Endothelial cell of umbilical vein (primary cell): Measurements from ENCODE around the gene MYOF. TPM values are rescaled to one million over a fixed set of nuclear protein-coding genes. Genes with fewer than 3 reads are reported as not detected.

Experiments
- BruUV-seq: library from RNA; stranded (reverse); fragments of 400-500 nt; replicated peaks from 2 replicates; lab custom pipeline; 2021; lab: Mats Ljungman, UMichigan
- CTCF ChIA-PET: fragments of 300-600, 350-600 bp; sonication (Branson Sonifier 250); formaldehyde crosslinking; loops from one replicate; lab custom pipeline; 2021; ENCODE audit warnings: antibody characterized with exemption, inconsistent platforms; lab: Charles Lee
- POLR2A ChIA-PET: fragments of 300-600, 350-600 bp; sonication (Branson Sonifier 250); formaldehyde crosslinking; loops from one replicate; lab custom pipeline; 2021; ENCODE audit warnings: antibody characterized with exemption, inconsistent platforms; lab: Charles Lee
- DNase-seq: peaks from one replicate; pipeline ENCODE4 v3.0.0-alpha.2; 2011; ENCODE audit warnings: low read depth, low spot score
- FAIRE-seq: peaks from 2 replicates; lab custom pipeline; 2011; peaks lifted over from hg19 to GRCh38; lab: Jason Lieb, UNC
- H2AFZ ChIP-seq: 2 replicates; pipeline ENCODE4 v1.6.0; 2012; ENCODE audit warnings: low read depth, low read length, control low read depth, inconsistent platforms
- H3K27ac ChIP-seq: 2 replicates; pipeline ENCODE4 v1.5.1; 2011; ENCODE audit warnings: low read depth, mild to moderate bottlenecking, control low read depth, low read length, moderate library complexity; ENCODE audit not compliant: insufficient read depth
- H3K27me3 ChIP-seq, 2 experiments: 2 replicates each; pipeline versions ENCODE4 v1.6.0 to v1.6.1; 2011; ENCODE audit warnings: low read length in 2 of 2, mixed read lengths in 1 of 2; ENCODE audit not compliant: control insufficient read depth in 2 of 2, insufficient read depth in 2 of 2
- H3K36me3 ChIP-seq, 2 experiments: 2 replicates in 1 of 2; 3 replicates in 1 of 2; pipeline ENCODE4 v1.5.1; 2011; ENCODE audit warnings: low read length in 2 of 2, mild to moderate bottlenecking in 1 of 2, moderate library complexity in 1 of 2; ENCODE audit not compliant: control insufficient read depth in 2 of 2, insufficient read depth in 2 of 2; ENCODE audit errors: extremely low read depth in 1 of 2
- H3K4me1 ChIP-seq: 3 replicates; pipeline ENCODE4 v1.5.1; 2011; ENCODE audit warnings: mild to moderate bottlenecking, low read length; ENCODE audit not compliant: control insufficient read depth, insufficient read depth; ENCODE audit errors: extremely low read depth
- H3K4me2 ChIP-seq: 2 replicates; pipeline ENCODE4 v1.6.1; 2011; ENCODE audit warnings: low read length, control low read depth, mixed read lengths; ENCODE audit not compliant: insufficient read depth
- H3K4me3 ChIP-seq, 3 experiments: fragments of 200-600 bp in 1 of 3; sonication (generic), shearing (Covaris generic) in 1 of 3; replicated peaks in 1 of 3; 2 replicates each; pipeline ENCODE4 v1.5.1; 2011 to 2016; ENCODE audit warnings: control low read depth in 3 of 3, low read length in 3 of 3, mild to moderate bottlenecking in 2 of 3, inconsistent platforms in 1 of 3, low read depth in 1 of 3, moderate library complexity in 1 of 3; ENCODE audit not compliant: insufficient read depth in 1 of 3
- H3K79me2 ChIP-seq: 2 replicates; pipeline ENCODE4 v1.6.0; 2012; ENCODE audit warnings: low read length, inconsistent platforms; ENCODE audit not compliant: control insufficient read depth, insufficient read depth
- H3K9ac ChIP-seq: replicated peaks from 2 replicates; pipeline ENCODE3; 2011; ENCODE audit warnings: low read length, control low read depth; ENCODE audit not compliant: insufficient read depth; ENCODE audit errors: extremely low read depth
- H3K9me1 ChIP-seq: replicated peaks from 3 replicates; pipeline ENCODE4 v1.6.0; 2011; ENCODE audit warnings: mild to moderate bottlenecking, low read length; ENCODE audit not compliant: control insufficient read depth, insufficient read depth; ENCODE audit errors: extremely low read depth
- H3K9me3 ChIP-seq: replicated peaks from 2 replicates; pipeline ENCODE4 v1.5.1; 2012; ENCODE audit warnings: low read length, inconsistent platforms; ENCODE audit not compliant: control insufficient read depth, insufficient read depth
- H4K20me1 ChIP-seq: replicated peaks from 2 replicates; pipeline ENCODE3; 2011; ENCODE audit warnings: mild to moderate bottlenecking, low read length; ENCODE audit not compliant: control insufficient read depth, insufficient read depth; ENCODE audit errors: extremely low read depth
- EZH2 ChIP-seq: IDR thresholded peaks from 2 replicates; pipeline ENCODE4 v1.6.1; 2012; ENCODE audit warnings: borderline replicate concordance, low read depth, mild to moderate bottlenecking, moderate library complexity, low read length, inconsistent platforms; ENCODE audit not compliant: severe bottlenecking
- FOS ChIP-seq: IDR thresholded peaks from 2 replicates; pipeline ENCODE4 v1.6.1; 2011; ENCODE audit warnings: mild to moderate bottlenecking, low read length, moderate library complexity, borderline replicate concordance; ENCODE audit not compliant: insufficient read depth
- GATA2 ChIP-seq: IDR thresholded peaks from 2 replicates; pipeline ENCODE4 v1.7.0; 2011; ENCODE audit warnings: low read depth, mild to moderate bottlenecking, moderate library complexity, mixed read lengths, low read length; ENCODE audit not compliant: insufficient read length, insufficient read depth
- JUN ChIP-seq: IDR thresholded peaks from 2 replicates; pipeline ENCODE4 v1.6.1; 2011; ENCODE audit warnings: borderline replicate concordance, low read depth; ENCODE audit not compliant: insufficient read length, insufficient read depth
- MAX ChIP-seq: IDR thresholded peaks from 2 replicates; pipeline ENCODE4 v1.6.1; 2011; ENCODE audit not compliant: insufficient read depth, insufficient read length
- MYC ChIP-seq: IDR thresholded peaks from one replicate; pipeline ENCODE4 v1.6.1; 2011; ENCODE audit warnings: mild to moderate bottlenecking, low read depth, low read length
- POLR2A ChIP-seq: IDR thresholded peaks from 2 replicates; pipeline ENCODE4 v1.6.1; 2012; ENCODE audit warnings: low read depth, mild to moderate bottlenecking, control low read depth, low read length
- POLR2AphosphoS5 ChIP-seq: IDR thresholded peaks from 2 replicates; pipeline ENCODE4 v1.6.1; 2012; ENCODE audit warnings: low read depth, mild to moderate bottlenecking, control low read depth, low read length, moderate library complexity; ENCODE audit not compliant: insufficient read depth
- dilution Hi-C: fragments of 300-500 bp; cut with MboI; formaldehyde crosslinking; loops from one replicate; pipeline ENCODE4 v1.15.0; 2019; ENCODE audit warnings: low sequenced_read_pairs; ENCODE audit not compliant: extremely low pct_ligation_motif_present
- intact Hi-C: fragments of 100-400 bp; cut with micrococcal nuclease; formaldehyde crosslinking; loops from one replicate; pipeline ENCODE4 v1.10.0; 2022
- polyA plus RNA-seq, 4 experiments: library from polyadenylated mRNA; depleted of rRNA in 3 of 4; stranded (reverse) in 3 of 4; unstranded in 1 of 4; fragments of >200 nt; gene quantifications; 2 replicates each; pipeline versions ENCODE4 v1.2.1 to v1.2.3, GENCODE V29; 2011 to 2012; ENCODE audit warnings: missing spikeins in 1 of 4
- total RNA-seq: library from RNA; stranded (reverse); gene quantifications from 2 replicates; pipeline ENCODE4 v1.2.3, GENCODE V29; 2021
- TF ChIP-seq, protein P1 (sequence below), 2 donors: IDR thresholded peaks; 1 replicate in 1 of 2; 2 replicates in 1 of 2; pipeline ENCODE4 v1.5.1; 2011; ENCODE audit warnings: low read length in 2 of 2, mild to moderate bottlenecking in 2 of 2, moderate library complexity in 2 of 2, control low read depth in 1 of 2, inconsistent platforms in 1 of 2, low read depth in 1 of 2; ENCODE audit not compliant: insufficient read depth in 1 of 2; ENCODE audit errors: extremely low read depth in 1 of 2

Gene MYOF
- total and polyA plus RNA-seq, 2 donors (not counting 3 experiments of a cell fraction or from before 2014, with no cell fraction given): 98.4 to 379 TPM

GRCh38 chr10:93309062-93309461 is 173.1 kb downstream of the MYOF start:
- H3K4me3 ChIP-seq: no peak overlapping the region
- intact Hi-C loops (no loop called here), dilution Hi-C loops (no loop called here)
- H3K9ac ChIP-seq: no peak overlapping the region
- peaks cover 27 to 42% of the 10 kb centered on the region in 2 experiments for H3K36me3 ChIP-seq
- H3K27ac ChIP-seq: no peak overlapping the region
- no peak for DNase-seq
- POLR2A ChIA-PET: no interaction called here
- H3K9me1 ChIP-seq: no peaks in the 10 kb centered on the region
- FAIRE-seq: no peak
- no TSS peak for BruUV-seq
- H3K27me3 ChIP-seq: no peaks in the 10 kb centered on the region
- no peak for TF ChIP-seq EZH2
- H3K4me2 ChIP-seq: no peak overlapping the region
- H4K20me1 ChIP-seq: no peaks in the 10 kb centered on the region
- no peak overlapping the region for H2AFZ ChIP-seq
- no peaks in the 10 kb centered on the region for H3K9me3 ChIP-seq
- H3K4me1 ChIP-seq: no peaks in the 10 kb centered on the region
- CTCF ChIA-PET: no interaction called here
- no peaks in the 10 kb centered on the region for H3K79me2 ChIP-seq

DNA sequence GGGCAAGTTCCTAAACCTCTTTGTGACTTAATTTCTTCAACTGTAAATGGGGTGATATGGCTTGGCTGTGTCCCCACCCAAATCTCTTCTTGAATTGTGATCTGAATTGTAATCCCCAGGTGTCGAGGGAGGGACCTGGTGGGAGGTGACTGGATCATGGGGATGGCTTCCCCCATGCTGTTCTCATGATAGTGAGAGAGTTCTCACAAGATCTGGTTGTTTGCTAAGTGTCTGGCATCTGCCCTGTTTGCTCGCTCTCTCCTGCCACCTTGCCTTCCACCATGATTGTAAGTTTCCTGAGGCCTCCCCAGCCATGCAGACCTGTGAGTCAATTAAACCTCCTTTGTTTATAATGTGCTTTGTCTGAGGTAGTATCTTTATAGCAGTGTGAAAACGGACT is 177.0 kb downstream of the MYOF start:
- Histone ChIP-seq H3K27me3 (no peaks in the 10 kb centered on the region), H3K4me3 (no peak overlapping the region), H3K27ac (no peak overlapping the region), H3K36me3 (peaks cover 8 to 19% of the 10 kb centered on the region in 2 experiments), H4K20me1 (no peaks in the 10 kb centered on the region), H3K4me1 (no peaks in the 10 kb centered on the region), H2AFZ (no peak overlapping the region), H3K4me2 (no peak overlapping the region), H3K79me2 (no peaks in the 10 kb centered on the region), H3K9me1 (no peaks in the 10 kb centered on the region), H3K9ac (no peak overlapping the region), H3K9me3 (no peaks in the 10 kb centered on the region)
- DNase-seq: no peak
- FAIRE-seq: no peak
- ChIA-PET POLR2A (no interaction called here), CTCF (no interaction called here)
- dilution Hi-C loops (no loop called here), intact Hi-C loops (no loop called here)
- BruUV-seq: no TSS peak
- no peak for TF ChIP-seq FOS
- TF ChIP-seq MYC: no peak
- TF ChIP-seq, protein P1, sequence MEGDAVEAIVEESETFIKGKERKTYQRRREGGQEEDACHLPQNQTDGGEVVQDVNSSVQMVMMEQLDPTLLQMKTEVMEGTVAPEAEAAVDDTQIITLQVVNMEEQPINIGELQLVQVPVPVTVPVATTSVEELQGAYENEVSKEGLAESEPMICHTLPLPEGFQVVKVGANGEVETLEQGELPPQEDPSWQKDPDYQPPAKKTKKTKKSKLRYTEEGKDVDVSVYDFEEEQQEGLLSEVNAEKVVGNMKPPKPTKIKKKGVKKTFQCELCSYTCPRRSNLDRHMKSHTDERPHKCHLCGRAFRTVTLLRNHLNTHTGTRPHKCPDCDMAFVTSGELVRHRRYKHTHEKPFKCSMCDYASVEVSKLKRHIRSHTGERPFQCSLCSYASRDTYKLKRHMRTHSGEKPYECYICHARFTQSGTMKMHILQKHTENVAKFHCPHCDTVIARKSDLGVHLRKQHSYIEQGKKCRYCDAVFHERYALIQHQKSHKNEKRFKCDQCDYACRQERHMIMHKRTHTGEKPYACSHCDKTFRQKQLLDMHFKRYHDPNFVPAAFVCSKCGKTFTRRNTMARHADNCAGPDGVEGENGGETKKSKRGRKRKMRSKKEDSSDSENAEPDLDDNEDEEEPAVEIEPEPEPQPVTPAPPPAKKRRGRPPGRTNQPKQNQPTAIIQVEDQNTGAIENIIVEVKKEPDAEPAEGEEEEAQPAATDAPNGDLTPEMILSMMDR (IDR thresholded peaks at IDR 0.05; ENCODE audit: extremely low read depth in 1 of 2, insufficient read depth in 1 of 2, low read depth in 1 of 2, low read length in 2 of 2): no peak
- TF ChIP-seq POLR2A: no peak
- TF ChIP-seq GATA2: no peak
- TF ChIP-seq POLR2AphosphoS5: no peak
- TF ChIP-seq EZH2: no peak
- no peak for TF ChIP-seq MAX
- TF ChIP-seq JUN: no peak
